HK-2 (cell line): ENCODE data around the gene STARD8.
"Not testable (repeated sequence)": the region's sequence is repeated elsewhere in the genome, so short reads cannot be mapped to it uniquely, and the experiment has no call there.

Experiments
- DNase-seq: peaks from one replicate; pipeline ENCODE4 v3.0.0-alpha.2; 2018; ENCODE audit not compliant: unreplicated experiment

The STARD8 gene

GRCh38 chrX:68717663-68718442, 70.4 kb downstream of the STARD8 start:
- DNase-seq = no peak

DNA sequence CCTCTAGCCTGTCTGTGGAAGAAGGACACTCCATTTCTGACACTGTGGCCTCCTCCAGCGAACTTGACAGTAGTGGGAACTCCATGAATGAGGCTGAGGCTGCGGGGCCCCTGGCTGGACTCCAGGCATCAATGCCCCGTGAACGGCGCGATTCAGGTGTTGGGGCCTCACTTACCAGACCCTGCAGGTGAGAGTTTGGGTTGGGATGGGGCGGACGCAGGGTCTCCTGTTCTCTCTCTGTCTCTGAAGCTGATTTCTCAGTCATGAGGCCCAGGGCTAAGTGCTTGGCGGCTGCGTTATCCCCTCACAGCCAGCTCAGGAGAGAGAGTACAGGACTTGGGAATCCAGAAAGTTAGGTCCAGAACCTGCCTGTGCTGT, 71.0 kb downstream of the STARD8 start:
- DNase-seq = no peak

- DNase-seq = no peak
Observed at GRCh38 chrX:68719181-68719903, 71.9 kb downstream of the STARD8 start.

GRCh38 chrX:68719904-68720614, 72.6 kb downstream of the STARD8 start:
- no peak for DNase-seq

DNA sequence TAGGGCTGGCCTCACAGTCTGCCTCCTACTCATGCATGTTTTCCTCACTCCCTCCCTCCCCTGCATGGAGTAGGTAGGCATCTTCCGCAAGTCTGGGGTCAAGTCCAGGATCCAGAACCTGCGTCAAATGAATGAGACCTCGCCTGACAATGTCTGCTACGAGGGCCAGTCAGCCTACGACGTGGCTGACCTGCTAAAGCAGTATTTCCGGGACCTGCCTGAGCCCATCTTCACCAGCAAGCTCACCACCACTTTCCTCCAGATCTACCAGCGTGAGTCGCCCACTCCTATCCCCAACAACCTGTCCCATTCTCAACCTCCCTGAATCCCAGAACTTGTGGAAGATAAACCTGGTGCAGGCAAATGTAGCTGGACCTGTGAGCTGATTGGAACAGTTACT, 73.4 kb downstream of the STARD8 start:
- no peak for DNase-seq

GRCh38 chrX:68721546-68721945, 74.1 kb downstream of the STARD8 start:
- no peak for DNase-seq

- no peak for DNase-seq
Observed at GRCh38 chrX:68721991-68722860, 74.8 kb downstream of the STARD8 start.

GRCh38 chrX:68723491-68724155, 76.2 kb downstream of the STARD8 start:
- DNase-seq = no peak

GRCh38 chrX:68724531-68725020, 77.1 kb downstream of the STARD8 start:
- no peak for DNase-seq

DNA sequence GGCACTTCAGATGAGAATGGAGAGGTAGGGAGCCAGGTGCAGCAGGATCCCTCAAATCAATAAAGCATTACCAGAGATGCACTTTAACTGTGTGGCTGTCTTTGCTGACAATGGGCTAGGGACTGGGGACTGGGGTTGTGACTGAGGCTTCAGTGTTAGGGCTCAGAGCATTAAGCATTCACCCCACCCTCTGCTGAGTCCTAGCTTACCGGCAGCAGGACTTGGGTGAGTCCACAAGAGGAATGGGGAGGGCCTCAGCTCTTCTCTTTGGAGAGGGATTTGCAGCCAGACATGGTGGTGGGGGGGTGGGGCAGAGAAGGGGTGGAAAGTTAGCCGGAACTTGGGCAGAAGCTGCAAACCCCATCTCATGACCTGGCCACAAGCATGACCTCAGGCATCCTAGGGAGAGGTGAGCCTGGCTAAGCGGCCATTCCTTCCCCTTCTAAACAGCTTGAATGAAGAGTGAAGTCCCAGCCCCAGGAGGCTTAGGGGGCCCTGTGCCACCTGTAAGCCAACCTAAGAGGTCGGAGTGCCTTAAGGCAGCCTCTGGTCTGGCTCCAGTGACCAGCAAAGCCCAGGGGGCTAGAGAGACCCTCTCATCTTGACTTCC, 78.4 kb downstream of the STARD8 start:
- DNase-seq = no peak

DNA sequence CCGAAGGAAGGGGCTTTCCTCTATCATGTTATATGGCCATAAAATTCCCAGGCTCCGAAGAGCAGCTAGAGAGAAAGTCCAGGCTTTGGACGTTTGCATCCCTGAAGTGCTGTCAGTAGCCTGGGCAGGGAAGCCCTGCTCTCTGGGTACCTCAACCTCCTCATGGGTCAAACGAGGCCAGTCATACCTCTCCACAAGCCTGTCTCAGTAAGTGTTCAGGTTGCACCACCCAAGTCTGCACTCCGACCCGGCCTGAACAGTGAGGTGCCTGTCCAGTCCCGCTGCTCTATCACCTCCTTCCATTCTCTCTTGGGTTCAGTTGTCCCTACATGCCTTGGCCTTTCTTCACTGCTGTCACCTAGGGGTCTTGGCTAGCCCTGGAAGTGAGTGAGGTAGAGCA, 78.9 kb downstream of the STARD8 start:
- DNase-seq = no peak

- DNase-seq = no peak
Observed at GRCh38 chrX:68727696-68728095, 80.2 kb downstream of the STARD8 start.

GRCh38 chrX:68728186-68728585, 80.7 kb downstream of the STARD8 start:
- DNase-seq = no peak

GRCh38 chrX:68731254-68731653, 83.8 kb downstream of the STARD8 start:
- DNase-seq = no peak

DNA sequence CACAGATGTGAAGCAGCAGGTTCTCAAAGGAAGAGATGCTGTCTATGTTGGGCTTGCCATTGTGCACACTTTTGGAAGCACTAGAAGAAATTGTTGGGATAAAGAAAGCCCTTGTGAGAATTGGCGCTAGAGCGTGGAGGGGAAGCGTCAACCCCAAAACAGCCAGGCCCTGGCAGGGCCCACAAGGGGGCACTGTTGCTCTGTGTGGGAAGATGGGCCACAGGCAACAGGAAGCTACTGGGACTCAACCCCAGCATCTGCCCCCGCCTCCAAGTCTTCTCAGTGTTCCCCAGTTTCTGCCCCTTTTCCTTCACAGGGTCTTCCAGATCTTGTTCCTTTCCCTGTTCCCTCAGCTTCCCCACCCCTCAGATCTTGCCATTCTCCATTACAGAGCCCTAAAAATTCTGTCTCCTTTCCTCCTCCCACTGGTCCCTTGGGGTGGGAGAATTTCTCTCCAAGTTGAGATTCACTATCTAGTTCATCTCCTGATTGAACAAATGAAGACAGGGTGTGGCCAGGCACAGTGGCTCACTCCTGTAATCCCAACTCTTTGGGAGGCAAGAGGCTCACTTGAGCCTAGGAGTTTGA, 85.5 kb downstream of the STARD8 start:
- DNase-seq = peak; percentile 51

DNA sequence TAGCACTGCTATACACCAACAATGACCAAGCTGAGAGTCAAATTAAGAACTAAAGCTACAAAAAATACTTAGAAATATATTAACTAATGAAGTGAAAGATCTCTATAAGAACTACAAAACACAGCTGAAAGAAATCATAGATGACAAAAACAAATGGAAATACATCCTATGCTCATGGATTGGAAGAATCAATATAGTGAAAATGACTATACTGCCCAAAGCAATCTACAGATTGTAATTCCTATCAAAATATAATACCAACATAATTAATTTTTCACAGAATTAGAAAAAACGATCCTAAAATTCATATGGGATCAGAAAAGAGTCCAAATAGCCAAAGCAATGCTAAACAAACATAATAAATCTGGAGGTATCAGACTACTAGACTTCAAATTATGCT, 87.8 kb downstream of the STARD8 start:
- DNase-seq = no peak

DNA sequence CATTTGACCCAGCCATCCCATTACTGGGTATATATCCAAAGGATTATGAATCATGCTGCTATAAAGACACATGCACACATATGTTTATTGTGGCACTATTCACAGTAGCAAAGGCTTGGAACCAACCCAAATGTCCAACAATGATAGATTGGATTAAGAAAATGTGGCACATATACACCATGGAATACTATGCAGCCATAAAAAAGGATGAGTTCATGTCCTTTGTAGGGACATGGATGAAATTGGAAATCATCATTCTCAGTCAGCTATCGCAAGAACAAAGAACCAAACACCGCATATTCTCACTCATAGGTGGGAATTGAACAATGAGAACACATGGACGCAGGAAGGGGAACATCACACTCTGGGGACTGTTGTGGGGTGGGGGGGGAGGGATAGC, 94.4 kb downstream of the STARD8 start:
- not testable (repeated sequence) for DNase-seq

DNA sequence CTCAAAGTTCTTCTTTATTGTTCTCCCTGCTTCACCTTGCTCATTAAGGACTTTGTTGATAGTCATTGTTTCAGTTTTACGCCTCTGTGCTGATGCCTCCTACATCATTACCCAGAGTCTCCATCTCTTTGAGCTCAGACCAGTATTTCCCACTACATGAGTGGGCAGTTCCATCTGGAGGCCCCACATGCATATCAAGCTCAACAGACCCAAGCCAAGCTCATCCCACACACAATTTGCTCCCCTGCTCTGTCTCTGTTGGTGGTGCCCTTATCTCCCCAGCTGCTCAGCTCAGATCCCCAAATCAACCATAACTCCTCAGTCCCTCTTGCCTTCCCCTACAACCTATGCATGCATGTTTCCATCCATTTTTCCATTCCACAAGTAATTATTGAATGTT, 96.3 kb downstream of the STARD8 start:
- no peak for DNase-seq

DNA sequence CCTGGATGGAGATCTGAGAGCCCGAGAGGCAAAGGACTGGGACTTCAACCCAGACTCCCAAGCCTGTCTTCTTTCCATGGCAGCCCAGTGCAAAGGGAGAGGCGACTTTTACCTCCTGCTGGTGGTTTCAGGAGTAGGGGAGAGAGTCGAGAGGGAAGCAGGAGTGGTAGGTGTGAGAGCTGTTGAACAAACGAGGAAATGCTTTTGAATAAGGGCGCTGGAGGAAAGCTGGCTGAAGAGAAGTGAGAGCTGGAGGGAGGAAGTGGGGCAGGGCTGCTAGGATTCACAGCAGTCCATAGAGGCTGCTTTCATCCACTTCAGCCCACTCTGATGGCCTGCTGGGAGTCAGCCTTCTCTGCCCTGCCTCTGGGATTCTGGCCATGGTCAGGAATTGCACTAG, 99.5 kb downstream of the STARD8 start:
- no peak for DNase-seq

- DNase-seq = no peak
Observed at GRCh38 chrX:68748030-68748429, 100.6 kb downstream of the STARD8 start.
